GM12878 (cell line): ENCODE data around the gene PLEKHJ1. TPM values are rescaled to one million over a fixed set of nuclear protein-coding genes. Genes with fewer than 3 reads are reported as not detected.

Source experiments
- CEBPB ChIP-seq, 2 experiments: fragments of 150-350 bp in 1 of 2; IDR thresholded peaks; 2 replicates each; pipeline ENCODE4 v1.6.1; 2012 to 2014; ENCODE audit warnings: low read depth in 2 of 2, low read length in 2 of 2, borderline replicate concordance in 1 of 2, inconsistent platforms in 1 of 2
- EED ChIP-seq: sonication (generic); IDR thresholded peaks from 2 replicates; pipeline ENCODE4 v1.6.1; 2016; ENCODE audit warnings: antibody characterized with exemption, low read depth
- JUND ChIP-seq: IDR thresholded peaks from 2 replicates; pipeline ENCODE4 v1.6.1; 2012; ENCODE audit warnings: low read depth, mild to moderate bottlenecking, low read length, improper control_type of control experiment, moderate library complexity
- KAT2A ChIP-seq: conservative IDR thresholded peaks from 2 replicates; pipeline ENCODE4 v1.6.1; 2011; ENCODE audit warnings: low read depth, low read length; ENCODE audit not compliant: control insufficient read depth
- MEF2A ChIP-seq: IDR thresholded peaks from 2 replicates; pipeline ENCODE4 v1.6.1; 2011; ENCODE audit warnings: low read depth, mild to moderate bottlenecking, low read length, moderate library complexity; ENCODE audit not compliant: insufficient read depth
- RB1 ChIP-seq: fragments of 450-650 bp; formaldehyde crosslinking; IDR thresholded peaks from 2 replicates; pipeline ENCODE4 v1.6.1; 2017; ENCODE audit warnings: mild to moderate bottlenecking, borderline replicate concordance
- RELA ChIP-seq: fragments of 450-650 bp; IDR thresholded peaks from 2 replicates; pipeline ENCODE4 v1.8.0; 2014; ENCODE audit warnings: borderline replicate concordance; ENCODE audit not compliant: partially characterized antibody
- RUNX3 ChIP-seq: IDR thresholded peaks from 2 replicates; pipeline ENCODE4 v1.6.1; 2012; ENCODE audit warnings: low read length, inconsistent platforms
- TARDBP ChIP-seq: IDR thresholded peaks from 2 replicates; pipeline ENCODE4 v1.6.1; 2016; ENCODE audit warnings: borderline replicate concordance
- TBL1XR1 ChIP-seq: IDR thresholded peaks from 2 replicates; pipeline ENCODE4 v1.6.1; 2012; ENCODE audit warnings: low read depth, low read length, improper control_type of control experiment
- ZSCAN29 ChIP-seq: fragments of 450-650 bp; IDR thresholded peaks from 2 replicates; pipeline ENCODE4 v1.6.1; 2017; ENCODE audit warnings: mild to moderate bottlenecking, moderate library complexity
- polyA plus RNA-seq, 11 experiments: library from polyadenylated mRNA; depleted of rRNA in 4 of 11; unstranded in 6 of 11; stranded (reverse) in 5 of 11; fragments of >200 nt; fragmentation: Nextera tagmentation in 4 of 11; fragmentation: Illumina TruSeq in 1 of 11; extraction: Ambion mirVana in 4 of 11; extraction: Trizol in 1 of 11; gene quantifications; 1 replicate in 1 of 11; 2 replicates in 10 of 11; pipeline versions ENCODE4 v1.2.1 to v1.2.3, GENCODE V29; 2011 to 2016; ENCODE audit warnings: inconsistent platforms in 2 of 11, missing spikeins in 2 of 11, low read depth in 1 of 11
- total RNA-seq, 4 experiments: library from RNA; depleted of rRNA in 3 of 4; stranded (reverse); fragments of >200 nt in 3 of 4; fragmentation: Illumina TruSeq in 1 of 4; extraction: Trizol in 1 of 4; gene quantifications; 2 replicates each; pipeline versions ENCODE4 v1.2.1 to v1.2.3, GENCODE V29; 2013 to 2021
- TF ChIP-seq, protein P1 (sequence below): fragments of 150-350 bp; IDR thresholded peaks from 2 replicates; pipeline ENCODE4 v1.6.1; 2014; ENCODE audit warnings: mild to moderate bottlenecking, low read depth, low read length
- TF ChIP-seq, protein P2 (sequence below): IDR thresholded peaks from 2 replicates; pipeline ENCODE4 v1.6.1; 2012; ENCODE audit warnings: mild to moderate bottlenecking, low read depth, low read length
- TF ChIP-seq, protein P3 (sequence below): IDR thresholded peaks from 2 replicates; pipeline ENCODE4 v1.6.1; 2012; ENCODE audit warnings: low read depth, low read length, improper control_type of control experiment
- TF ChIP-seq, protein P4 (sequence below): fragments of 450-650 bp; IDR thresholded peaks from 2 replicates; pipeline ENCODE4 v1.6.1; 2017; ENCODE audit warnings: mild to moderate bottlenecking, low read depth, inconsistent platforms; ENCODE audit not compliant: poor library complexity, severe bottlenecking
- TF ChIP-seq, protein P5 (sequence below), 3 experiments: IDR thresholded peaks in 2 of 3; conservative IDR thresholded peaks in 1 of 3; 2 replicates each; pipeline ENCODE4 v1.5.1; 2011; ENCODE audit warnings: low read depth in 3 of 3, low read length in 3 of 3, mild to moderate bottlenecking in 3 of 3, control low read depth in 2 of 3, moderate library complexity in 2 of 3, inconsistent platforms in 1 of 3, mixed read lengths in 1 of 3; ENCODE audit not compliant: control insufficient read depth in 2 of 3, insufficient read depth in 1 of 3; ENCODE audit errors: extremely low read depth in 1 of 3

The PLEKHJ1 gene
- total and polyA plus RNA-seq, 10 of the 15 experiments (the other 5 are each of a cell fraction or from before 2014, with no cell fraction given) = 1.3 to 133 (median 75.0) TPM

DNA sequence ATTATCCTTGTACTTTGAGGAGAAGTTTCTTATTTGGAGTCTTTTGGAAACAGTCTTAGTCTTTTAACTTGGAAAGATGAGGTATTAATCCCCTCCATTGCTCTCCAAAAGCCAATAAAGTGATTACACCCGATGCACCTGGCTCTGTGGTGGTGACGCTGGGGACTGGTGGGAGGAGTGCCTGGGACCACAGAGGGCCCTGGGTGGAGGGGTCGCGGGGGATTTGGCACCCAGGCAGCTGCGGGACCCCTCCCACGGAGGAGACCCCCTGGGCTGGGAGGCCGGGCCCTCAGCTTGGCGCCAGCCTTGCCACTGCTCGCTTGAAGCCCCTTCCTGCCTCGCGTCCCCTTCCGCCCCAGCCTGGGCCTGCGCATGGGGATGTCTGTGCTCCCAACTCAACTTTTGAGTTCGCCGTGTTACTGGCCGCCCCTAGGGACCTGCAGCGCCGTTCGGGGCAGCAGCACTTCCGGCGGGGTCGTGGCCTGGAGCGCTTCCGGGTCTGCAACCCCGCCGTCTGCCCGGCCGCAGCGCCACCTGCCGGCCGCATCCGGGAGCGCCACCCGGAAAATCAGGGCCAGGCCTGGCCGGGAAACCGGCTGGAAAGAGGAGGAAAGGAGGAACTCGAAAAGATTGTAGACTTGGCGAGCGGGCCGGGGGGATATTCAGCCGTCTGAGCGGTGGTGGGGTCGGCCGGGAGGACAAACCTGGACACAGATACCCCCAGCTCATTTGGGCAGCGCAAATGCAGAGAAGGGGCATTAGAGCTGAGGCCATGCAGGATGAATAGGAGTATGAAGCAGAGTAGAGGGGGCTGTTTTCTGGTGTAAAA, 37.4 kb upstream of the PLEKHJ1 start (continued):
- TF ChIP-seq, protein P1, sequence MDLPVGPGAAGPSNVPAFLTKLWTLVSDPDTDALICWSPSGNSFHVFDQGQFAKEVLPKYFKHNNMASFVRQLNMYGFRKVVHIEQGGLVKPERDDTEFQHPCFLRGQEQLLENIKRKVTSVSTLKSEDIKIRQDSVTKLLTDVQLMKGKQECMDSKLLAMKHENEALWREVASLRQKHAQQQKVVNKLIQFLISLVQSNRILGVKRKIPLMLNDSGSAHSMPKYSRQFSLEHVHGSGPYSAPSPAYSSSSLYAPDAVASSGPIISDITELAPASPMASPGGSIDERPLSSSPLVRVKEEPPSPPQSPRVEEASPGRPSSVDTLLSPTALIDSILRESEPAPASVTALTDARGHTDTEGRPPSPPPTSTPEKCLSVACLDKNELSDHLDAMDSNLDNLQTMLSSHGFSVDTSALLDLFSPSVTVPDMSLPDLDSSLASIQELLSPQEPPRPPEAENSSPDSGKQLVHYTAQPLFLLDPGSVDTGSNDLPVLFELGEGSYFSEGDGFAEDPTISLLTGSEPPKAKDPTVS = no peak
- TF ChIP-seq TBL1XR1 (peak; percentile 59; the same call in 1 of the 2 replicates), RELA (peak; percentile 60), RUNX3 (peak; percentile 62), KAT2A (no peak), TARDBP (peak; percentile 84), CEBPB (IDR thresholded peaks at IDR 0.05; ENCODE audit: borderline replicate concordance in 1 of 2, low read depth in 2 of 2, low read length in 2 of 2) (no peak), JUND (no peak), EED (no peak), ZSCAN29 (no peak), MEF2A (0 out of 2 replicates have a peak, but pooled peaks have one; percentile 29), RB1 (0 out of 2 replicates have a peak, but pooled peaks have one; percentile 88)
- TF ChIP-seq, protein P2, sequence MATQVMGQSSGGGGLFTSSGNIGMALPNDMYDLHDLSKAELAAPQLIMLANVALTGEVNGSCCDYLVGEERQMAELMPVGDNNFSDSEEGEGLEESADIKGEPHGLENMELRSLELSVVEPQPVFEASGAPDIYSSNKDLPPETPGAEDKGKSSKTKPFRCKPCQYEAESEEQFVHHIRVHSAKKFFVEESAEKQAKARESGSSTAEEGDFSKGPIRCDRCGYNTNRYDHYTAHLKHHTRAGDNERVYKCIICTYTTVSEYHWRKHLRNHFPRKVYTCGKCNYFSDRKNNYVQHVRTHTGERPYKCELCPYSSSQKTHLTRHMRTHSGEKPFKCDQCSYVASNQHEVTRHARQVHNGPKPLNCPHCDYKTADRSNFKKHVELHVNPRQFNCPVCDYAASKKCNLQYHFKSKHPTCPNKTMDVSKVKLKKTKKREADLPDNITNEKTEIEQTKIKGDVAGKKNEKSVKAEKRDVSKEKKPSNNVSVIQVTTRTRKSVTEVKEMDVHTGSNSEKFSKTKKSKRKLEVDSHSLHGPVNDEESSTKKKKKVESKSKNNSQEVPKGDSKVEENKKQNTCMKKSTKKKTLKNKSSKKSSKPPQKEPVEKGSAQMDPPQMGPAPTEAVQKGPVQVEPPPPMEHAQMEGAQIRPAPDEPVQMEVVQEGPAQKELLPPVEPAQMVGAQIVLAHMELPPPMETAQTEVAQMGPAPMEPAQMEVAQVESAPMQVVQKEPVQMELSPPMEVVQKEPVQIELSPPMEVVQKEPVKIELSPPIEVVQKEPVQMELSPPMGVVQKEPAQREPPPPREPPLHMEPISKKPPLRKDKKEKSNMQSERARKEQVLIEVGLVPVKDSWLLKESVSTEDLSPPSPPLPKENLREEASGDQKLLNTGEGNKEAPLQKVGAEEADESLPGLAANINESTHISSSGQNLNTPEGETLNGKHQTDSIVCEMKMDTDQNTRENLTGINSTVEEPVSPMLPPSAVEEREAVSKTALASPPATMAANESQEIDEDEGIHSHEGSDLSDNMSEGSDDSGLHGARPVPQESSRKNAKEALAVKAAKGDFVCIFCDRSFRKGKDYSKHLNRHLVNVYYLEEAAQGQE = no peak
- TF ChIP-seq, protein P3, sequence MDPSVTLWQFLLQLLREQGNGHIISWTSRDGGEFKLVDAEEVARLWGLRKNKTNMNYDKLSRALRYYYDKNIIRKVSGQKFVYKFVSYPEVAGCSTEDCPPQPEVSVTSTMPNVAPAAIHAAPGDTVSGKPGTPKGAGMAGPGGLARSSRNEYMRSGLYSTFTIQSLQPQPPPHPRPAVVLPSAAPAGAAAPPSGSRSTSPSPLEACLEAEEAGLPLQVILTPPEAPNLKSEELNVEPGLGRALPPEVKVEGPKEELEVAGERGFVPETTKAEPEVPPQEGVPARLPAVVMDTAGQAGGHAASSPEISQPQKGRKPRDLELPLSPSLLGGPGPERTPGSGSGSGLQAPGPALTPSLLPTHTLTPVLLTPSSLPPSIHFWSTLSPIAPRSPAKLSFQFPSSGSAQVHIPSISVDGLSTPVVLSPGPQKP = peak; percentile 89
- TF ChIP-seq, protein P4, sequence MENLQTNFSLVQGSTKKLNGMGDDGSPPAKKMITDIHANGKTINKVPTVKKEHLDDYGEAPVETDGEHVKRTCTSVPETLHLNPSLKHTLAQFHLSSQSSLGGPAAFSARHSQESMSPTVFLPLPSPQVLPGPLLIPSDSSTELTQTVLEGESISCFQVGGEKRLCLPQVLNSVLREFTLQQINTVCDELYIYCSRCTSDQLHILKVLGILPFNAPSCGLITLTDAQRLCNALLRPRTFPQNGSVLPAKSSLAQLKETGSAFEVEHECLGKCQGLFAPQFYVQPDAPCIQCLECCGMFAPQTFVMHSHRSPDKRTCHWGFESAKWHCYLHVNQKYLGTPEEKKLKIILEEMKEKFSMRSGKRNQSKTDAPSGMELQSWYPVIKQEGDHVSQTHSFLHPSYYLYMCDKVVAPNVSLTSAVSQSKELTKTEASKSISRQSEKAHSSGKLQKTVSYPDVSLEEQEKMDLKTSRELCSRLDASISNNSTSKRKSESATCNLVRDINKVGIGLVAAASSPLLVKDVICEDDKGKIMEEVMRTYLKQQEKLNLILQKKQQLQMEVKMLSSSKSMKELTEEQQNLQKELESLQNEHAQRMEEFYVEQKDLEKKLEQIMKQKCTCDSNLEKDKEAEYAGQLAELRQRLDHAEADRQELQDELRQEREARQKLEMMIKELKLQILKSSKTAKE = no peak
- TF ChIP-seq, protein P5, sequence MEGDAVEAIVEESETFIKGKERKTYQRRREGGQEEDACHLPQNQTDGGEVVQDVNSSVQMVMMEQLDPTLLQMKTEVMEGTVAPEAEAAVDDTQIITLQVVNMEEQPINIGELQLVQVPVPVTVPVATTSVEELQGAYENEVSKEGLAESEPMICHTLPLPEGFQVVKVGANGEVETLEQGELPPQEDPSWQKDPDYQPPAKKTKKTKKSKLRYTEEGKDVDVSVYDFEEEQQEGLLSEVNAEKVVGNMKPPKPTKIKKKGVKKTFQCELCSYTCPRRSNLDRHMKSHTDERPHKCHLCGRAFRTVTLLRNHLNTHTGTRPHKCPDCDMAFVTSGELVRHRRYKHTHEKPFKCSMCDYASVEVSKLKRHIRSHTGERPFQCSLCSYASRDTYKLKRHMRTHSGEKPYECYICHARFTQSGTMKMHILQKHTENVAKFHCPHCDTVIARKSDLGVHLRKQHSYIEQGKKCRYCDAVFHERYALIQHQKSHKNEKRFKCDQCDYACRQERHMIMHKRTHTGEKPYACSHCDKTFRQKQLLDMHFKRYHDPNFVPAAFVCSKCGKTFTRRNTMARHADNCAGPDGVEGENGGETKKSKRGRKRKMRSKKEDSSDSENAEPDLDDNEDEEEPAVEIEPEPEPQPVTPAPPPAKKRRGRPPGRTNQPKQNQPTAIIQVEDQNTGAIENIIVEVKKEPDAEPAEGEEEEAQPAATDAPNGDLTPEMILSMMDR (IDR thresholded peaks at IDR 0.05 in 2 of 3, conservative IDR thresholded peaks at IDR 0.05 in 1 of 3; ENCODE audit: control insufficient read depth in 2 of 3, extremely low read depth in 1 of 3, insufficient read depth in 1 of 3, low read depth in 3 of 3, low read length in 3 of 3) = peak; percentile 89 to 94 (median 92)
